ENCODE measurements around the gene DUS4L. TPM values are rescaled to one million over a fixed set of nuclear protein-coding genes. Genes with fewer than 3 reads are reported as not detected.

The DUS4L gene
- total RNA-seq, 1 donor from 2014 or later: 7.3 TPM

DNA sequence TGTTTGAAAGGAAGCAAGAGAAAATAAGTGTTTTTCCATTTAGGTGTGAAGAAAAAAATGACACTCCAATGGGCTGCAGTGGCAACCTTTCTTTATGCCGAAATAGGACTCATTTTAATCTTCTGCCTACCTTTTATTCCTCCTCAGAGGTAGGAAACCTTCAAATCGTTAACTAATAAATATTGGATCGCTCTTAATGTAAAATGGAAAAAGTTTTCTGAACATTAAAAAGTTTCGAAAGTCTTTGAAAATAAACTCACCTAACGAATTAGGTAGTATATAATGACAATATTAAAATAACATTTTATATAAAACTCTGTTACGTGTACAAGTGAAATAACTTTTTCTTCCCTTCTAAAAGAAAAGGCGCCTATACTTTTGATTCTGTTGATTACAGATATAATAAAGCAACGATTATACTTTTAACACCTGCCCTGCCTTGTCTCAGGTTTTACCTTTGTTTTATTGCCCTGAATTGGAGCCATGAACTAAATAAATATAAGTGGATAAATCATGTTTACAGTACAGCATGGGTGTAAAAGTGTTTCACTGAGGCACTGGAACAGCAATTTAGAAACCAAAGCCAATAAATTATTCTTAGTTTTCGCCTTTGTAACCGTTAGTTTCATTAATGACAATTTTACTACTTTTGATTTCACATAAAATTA, 17.1 kb downstream of the DUS4L start:
- ATAC-seq: no peak

- ATAC-seq: no peak
Observed at GRCh38 chr7:107581387-107582013, 17.7 kb downstream of the DUS4L start.

- ATAC-seq: no peak
Observed at GRCh38 chr7:107582875-107583274, 19.1 kb downstream of the DUS4L start.

GRCh38 chr7:107584716-107585115, 20.9 kb downstream of the DUS4L start:
- no peak for ATAC-seq

GRCh38 chr7:107588529-107589130, 24.9 kb downstream of the DUS4L start:
- ATAC-seq: no peak

DNA sequence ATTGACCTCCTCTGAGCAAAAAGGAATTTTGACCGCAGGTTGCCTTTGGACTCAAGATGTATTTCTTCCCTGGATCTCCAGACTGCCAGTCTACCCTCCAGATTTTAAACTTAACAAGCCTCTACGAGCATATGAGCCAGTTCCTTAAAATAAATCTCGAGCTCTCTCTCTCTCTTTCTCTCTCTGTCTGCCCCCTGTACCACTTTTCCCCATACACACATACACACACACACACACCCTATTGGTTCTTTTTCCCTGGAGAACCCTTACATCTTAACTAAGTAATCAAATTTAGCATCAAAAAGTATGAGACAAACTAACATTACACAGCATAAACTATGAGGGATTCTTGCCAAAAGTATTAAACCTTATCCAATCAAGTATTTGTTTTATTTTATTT, 27.6 kb downstream of the DUS4L start:
- no peak for ATAC-seq

- ATAC-seq: no peak
Observed at GRCh38 chr7:107592361-107593024, 28.7 kb downstream of the DUS4L start.

DNA sequence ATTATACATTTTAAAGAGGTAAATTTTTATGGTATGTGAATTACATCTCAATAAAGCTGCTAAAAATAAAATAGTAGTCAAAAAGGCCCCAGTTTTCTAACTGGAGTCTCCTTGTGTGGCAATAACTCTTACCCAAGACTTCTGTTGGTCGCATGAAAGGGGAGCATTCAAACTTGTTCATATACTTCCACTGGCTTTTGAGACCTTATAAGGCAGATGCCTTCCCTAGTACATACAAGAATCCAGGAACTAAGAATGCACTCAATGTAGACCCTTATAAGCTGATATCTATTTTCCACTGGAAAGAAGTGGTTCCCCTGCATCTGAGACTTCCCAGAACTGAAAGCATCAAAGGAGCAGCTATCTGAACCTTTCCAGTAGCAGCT, 29.2 kb downstream of the DUS4L start:
- no peak for ATAC-seq

DNA sequence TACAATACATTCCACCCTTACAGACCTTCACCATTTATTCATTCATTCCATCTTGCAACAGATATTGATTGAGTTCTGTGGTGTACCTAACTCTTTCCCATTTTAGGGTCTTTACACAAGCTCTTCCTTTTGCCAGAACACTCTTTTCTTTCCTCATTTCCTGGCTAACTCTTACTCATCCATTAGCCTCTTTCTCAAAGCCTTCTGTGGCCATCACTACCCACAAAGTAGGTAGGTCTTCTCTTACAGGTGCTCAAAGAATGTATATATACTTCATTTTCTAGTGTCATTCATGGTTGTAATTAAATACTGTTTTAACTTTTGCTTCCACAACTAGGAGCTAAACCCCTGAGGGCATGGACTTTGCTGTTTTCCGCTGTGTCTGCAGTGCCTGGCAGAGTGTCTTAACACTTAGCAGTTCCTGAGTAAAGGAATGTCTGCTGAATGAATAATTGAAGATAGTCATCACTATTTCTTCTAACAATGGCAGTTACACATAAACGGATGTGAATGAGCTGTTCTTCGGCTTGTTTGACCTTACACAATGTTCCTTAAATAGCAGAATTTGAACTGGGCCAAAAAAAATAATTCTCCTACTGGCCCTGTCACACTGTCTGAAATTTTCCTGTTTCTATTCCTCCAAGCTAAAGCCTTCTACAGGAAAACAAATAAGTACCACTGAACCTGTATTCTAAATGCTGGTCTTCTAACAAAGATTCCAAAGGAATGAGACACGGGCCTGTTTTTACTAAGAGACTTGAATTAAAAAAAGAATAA, 31.4 kb downstream of the DUS4L start:
- ATAC-seq: peak; percentile 74

GRCh38 chr7:107596881-107597581, 33.3 kb downstream of the DUS4L start:
- no peak for ATAC-seq

DNA sequence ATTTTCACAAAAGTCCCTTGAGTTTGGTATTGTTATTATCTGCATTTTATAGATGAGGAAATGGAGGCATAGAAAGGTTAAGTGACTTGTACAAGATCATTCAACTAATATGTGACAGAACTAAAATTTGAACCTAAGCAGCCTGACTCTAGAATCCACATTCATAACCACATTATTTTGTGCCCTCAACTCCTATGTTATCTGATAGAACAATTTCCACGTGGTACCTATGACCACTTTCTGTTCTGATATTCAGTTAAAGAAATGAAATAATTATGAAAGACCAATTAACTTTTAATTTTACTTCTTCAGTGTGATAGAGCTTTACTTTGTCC, 33.8 kb downstream of the DUS4L start:
- no peak for ATAC-seq

GRCh38 chr7:107597953-107598352, 34.2 kb downstream of the DUS4L start:
- no peak for ATAC-seq

- no peak for ATAC-seq
Observed at GRCh38 chr7:107599262-107599661, 35.5 kb downstream of the DUS4L start.

- ATAC-seq: no peak
Observed at GRCh38 chr7:107600816-107601215, 37.0 kb downstream of the DUS4L start.

DNA sequence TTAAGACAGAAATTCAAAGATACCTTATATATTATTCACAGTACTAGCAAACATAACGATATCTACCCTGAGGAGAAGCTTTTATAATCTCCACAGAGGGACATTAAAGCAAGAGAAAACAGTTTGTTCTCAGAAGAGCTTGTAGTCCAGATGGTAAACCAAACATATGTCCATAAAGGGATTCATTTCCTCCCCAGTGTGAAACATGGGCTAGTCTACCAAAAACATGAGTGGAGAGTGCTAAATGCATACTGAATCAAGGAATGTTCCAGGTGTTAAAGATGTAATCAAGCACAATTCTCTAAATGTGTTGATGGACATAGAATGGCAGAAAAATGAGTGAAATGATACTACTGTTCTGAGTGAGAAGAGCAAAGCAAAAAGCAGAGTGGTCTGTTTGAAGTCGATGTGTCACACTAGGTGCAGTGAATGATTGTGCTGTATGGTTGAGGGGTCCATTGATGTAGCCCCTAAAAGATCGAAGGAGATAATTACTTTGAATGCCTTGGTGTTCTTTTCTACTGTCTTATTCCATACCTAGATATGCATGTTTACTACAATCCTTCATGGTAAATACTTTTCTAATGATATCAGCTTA, 41.5 kb downstream of the DUS4L start:
- ATAC-seq: no peak

DNA sequence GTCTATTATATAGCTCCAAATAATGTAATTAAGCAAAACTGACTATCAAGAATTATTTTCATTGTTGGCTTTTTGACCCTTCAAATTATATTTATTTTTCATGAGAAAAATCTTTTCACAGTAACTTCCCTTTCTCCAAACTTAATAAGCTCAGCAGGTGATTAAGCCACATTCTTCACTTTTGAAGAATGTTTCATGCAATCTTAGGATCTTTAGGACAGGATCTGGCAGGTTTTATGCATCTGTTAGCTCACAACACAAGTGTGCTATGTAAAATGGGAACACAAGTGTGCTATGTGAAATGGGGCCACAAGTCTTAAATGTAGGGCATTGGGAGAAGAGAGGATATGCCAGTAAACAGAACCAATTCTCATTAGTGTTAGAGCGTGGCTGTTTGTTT, 42.5 kb downstream of the DUS4L start:
- no peak for ATAC-seq

DNA sequence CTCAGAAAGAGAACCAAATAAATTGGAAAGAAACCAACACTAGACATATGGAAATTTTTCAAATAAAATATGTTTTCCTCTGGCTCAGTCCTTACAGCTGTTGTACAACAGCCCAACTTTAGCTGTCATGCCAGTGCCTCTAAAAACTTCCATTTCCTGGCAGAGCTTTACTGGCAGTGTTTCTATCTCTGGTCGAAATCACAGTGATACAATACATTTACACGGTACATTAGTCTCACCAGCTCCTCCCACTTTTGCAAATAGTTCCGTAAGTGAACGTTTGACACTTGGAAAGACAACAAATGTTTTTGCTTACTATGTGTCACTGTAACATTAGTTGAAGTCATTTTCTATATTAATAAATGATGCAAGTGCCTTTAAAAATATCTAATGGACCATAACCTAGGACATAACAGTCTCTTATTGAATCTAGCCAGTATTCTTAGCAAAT, 46.1 kb downstream of the DUS4L start:
- ATAC-seq: no peak

DNA sequence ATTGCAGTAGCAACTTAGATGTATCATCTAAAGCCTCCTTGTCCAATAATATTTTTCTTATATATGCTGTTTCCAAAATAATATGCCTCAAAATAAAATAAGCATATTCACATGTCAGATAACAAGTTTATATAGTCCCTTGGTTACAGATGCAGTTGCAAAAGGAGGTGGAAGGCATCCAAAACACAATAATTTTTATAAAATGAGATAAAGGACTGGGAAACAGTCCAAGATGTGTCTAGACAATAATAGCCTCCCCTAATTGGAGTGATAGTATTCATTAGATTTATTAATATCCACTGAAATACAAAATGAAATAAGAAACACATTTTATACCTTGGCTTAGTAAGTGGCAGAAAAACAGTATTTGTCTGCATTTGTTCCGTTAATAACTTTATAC, 46.6 kb downstream of the DUS4L start:
- ATAC-seq: no peak

DNA sequence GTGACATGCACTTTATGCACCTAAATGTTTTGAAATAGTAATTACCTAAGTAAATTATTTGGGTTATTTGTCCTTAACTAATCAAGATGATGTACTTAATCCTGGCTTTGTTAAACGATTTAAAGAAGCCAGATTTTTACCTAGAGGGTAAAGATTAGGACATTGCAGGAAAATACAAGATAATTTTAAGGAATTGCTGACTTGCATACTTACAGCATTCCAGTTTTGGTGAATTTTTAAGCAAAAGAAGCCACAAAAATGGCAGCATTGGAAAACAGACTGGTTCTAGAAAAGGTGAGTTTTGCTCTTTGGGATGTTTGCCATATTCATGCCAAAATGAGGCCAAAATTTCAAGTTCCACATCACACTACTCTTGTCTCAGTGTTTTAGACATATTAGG, 49.7 kb downstream of the DUS4L start:
- ATAC-seq: no peak

DNA sequence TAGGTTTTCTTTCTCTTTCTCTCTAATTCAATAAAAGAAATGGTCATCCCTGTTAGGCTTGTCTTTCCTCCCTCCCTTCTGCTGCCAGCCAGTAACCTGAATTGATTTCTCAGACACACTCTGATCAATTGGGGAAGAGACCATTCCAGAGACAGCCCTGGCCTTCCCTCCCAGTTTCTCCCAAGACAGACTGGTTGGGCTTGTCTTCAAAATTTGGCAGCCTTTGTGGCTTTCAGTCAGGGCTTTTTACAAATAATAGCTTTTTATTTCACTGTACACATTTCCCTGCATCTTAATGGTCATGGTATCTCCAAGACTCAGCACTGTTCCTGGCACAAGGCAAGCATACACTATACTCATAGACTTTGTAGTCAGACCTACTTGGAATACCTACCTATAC, 50.2 kb downstream of the DUS4L start:
- ATAC-seq: no peak

- ATAC-seq: no peak
Observed at GRCh38 chr7:107614425-107614824, 50.7 kb downstream of the DUS4L start.

All from esophagus mucosa (tissue), 1 donor.